IPS DF 6.9 (cell line): Measurements from ENCODE around the gene RPGRIP1L.

Source experiments
- DNase-seq: peaks from one replicate; pipeline ENCODE4 v3.0.0-alpha.2; 2013; ENCODE audit warnings: low read depth, low spot score
- H3K27ac ChIP-seq: one replicate; pipeline ENCODE4 v1.5.1; 2013; ENCODE audit warnings: low read length, control low read depth
- H3K27me3 ChIP-seq: 2 replicates; pipeline ENCODE4 v1.6.1; 2013; ENCODE audit warnings: mild to moderate bottlenecking, low read length; ENCODE audit not compliant: control insufficient read depth, insufficient read depth
- H3K36me3 ChIP-seq: 2 replicates; pipeline ENCODE4 v1.6.1; 2013; ENCODE audit warnings: low read length; ENCODE audit not compliant: control insufficient read depth, insufficient read depth
- H3K4me1 ChIP-seq: 2 replicates; pipeline ENCODE4 v1.6.1; 2013; ENCODE audit warnings: low read length; ENCODE audit not compliant: control insufficient read depth, insufficient read depth
- H3K4me3 ChIP-seq: 2 replicates; pipeline ENCODE4 v1.5.1; 2013; ENCODE audit warnings: mild to moderate bottlenecking, low read length
- H3K9me3 ChIP-seq: 2 replicates; pipeline ENCODE4 v1.6.1; 2013; ENCODE audit warnings: low read length, inconsistent platforms; ENCODE audit not compliant: control insufficient read depth, insufficient read depth
- WGBS: extraction: QIAGEN DNeasy Blood & Tissue Kit; methylation state at CpG from one replicate; pipeline ENCODE4 v1.1.7; 2013; ENCODE audit warnings: mixed read lengths, missing lambda C conversion rate; ENCODE audit not compliant: insufficient read length, insufficient coverage; 5-methylcytosine and 5-hydroxymethylcytosine counted together

The RPGRIP1L gene

DNA sequence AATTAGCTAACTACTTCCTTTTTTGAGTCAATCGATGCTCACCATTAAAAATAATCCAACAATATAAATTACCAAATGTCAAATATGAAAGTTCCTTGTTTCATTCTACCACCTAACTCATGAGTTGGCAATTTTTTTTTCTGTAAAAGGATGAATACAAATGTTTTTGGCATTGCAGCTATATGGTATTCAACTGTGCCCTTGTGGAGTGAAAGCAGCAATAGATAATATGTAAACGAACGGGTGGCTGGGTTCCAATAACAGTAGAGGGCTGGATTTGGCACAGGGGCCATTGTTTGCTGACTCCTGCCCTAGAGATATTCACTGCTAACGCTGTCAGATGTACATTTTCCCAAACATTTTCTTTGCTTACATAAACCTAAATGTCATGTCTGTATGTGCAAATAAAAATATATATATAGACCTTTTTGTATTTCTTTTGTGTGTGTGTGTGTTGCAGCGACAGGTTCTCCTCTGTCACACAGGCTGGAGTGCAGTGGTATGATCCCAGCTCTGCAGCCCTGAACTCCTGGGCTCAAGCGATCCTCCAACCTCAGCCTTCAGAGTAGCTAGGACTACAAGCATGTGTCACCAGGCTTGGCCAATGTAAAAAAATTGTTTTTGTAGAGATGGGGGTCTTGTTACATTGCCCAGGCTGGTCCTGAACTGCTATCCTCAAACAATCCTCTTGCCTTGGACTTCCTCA is 73.9 kb downstream of the RPGRIP1L start:
- DNase-seq = no peak

DNA sequence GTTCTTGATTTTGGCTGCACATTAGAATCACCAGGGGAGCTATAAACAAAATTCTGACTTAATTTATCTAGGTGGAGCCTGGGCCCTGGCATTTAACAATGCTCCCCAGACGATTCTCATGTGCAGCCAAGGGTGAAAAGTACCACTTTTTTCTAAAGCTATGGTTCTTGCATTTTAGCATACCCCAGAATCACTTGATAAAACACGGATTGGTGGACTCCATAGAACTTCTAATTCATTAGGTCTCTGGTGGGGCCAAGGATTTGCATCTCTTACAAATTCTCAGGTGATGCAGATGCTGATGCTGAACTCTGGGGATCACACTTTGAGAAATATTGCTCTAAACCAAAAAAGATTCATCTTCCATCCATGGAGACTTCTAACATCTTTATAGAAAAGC is 74.5 kb downstream of the RPGRIP1L start:
- H3K36me3 ChIP-seq = no peaks in the 10 kb centered on the region
- no peaks in the 10 kb centered on the region for H3K27me3 ChIP-seq
- no peaks in the 10 kb centered on the region for H3K4me1 ChIP-seq
- no peaks in the 10 kb centered on the region for H3K9me3 ChIP-seq
- H3K27ac ChIP-seq = no peak overlapping the region
- DNase-seq = no peak
- no peak overlapping the region for H3K4me3 ChIP-seq
- no CpG with 5 or more reads among the region's 2 CpGs for WGBS

More for the DNA sequence above, 73.9 kb downstream of the RPGRIP1L start:
- Histone ChIP-seq H3K4me1 (no peaks in the 10 kb centered on the region), H3K9me3 (no peaks in the 10 kb centered on the region), H3K27ac (no peak overlapping the region), H3K36me3 (no peaks in the 10 kb centered on the region), H3K4me3 (no peak overlapping the region), H3K27me3 (no peaks in the 10 kb centered on the region)
- 100% methylated on average over 1 of the region's 6 CpGs for WGBS

DNA sequence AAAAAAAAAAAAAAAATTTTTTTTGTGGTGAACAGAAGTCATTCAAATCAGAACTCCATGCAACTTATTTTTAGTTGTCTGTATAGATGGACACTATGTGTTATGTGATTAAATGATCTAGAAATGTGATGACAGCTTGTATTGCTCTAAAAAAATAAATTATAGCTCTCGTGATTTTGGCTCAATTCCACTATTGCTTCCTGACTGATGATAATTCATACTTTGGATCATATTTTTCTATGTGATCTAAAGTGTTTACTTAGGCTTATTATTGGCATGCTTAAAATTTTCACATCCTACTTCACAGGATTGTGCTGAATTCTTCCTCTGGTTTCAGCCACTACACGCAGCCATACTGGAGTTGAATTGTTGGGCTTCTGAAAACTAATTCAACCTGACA is 76.8 kb downstream of the RPGRIP1L start:
- Histone ChIP-seq H3K4me1 (no peaks in the 10 kb centered on the region), H3K9me3 (no peaks in the 10 kb centered on the region), H3K4me3 (no peak overlapping the region), H3K36me3 (no peaks in the 10 kb centered on the region), H3K27ac (no peak overlapping the region), H3K27me3 (no peaks in the 10 kb centered on the region)
- no peak for DNase-seq
- no CpG with 5 or more reads among the region's 2 CpGs for WGBS

DNA sequence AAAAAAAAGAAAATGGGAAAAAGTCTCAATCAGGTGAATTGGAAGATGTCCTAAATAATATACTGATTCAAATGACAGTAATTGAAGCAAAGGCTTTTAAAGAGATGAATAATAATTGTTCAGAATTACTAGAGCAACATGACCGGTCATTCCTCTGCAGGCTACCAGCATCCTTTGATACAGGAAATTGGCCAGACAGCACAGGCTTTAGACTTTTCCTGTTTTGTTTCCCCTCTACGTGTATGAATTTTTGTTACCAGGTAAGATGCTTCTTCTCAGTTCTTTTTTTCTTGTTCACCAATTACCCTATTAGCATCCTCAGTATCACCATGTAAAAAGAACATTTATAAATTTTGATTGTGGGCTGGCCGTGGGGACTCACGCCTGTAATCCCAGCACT is 77.5 kb downstream of the RPGRIP1L start:
- Histone ChIP-seq H3K27ac (no peak overlapping the region), H3K9me3 (no peaks in the 10 kb centered on the region), H3K4me1 (no peaks in the 10 kb centered on the region), H3K27me3 (no peaks in the 10 kb centered on the region), H3K4me3 (no peak overlapping the region), H3K36me3 (no peaks in the 10 kb centered on the region)
- DNase-seq = no peak
- WGBS = no CpG with 5 or more reads among the region's 4 CpGs

- no peaks in the 10 kb centered on the region for H3K27me3 ChIP-seq
- WGBS = no CpG with 5 or more reads among the region's 29 CpGs
- no peak overlapping the region for H3K4me3 ChIP-seq
- no peaks in the 10 kb centered on the region for H3K4me1 ChIP-seq
- no peaks in the 10 kb centered on the region for H3K9me3 ChIP-seq
- H3K27ac ChIP-seq = no peak overlapping the region
- no peaks in the 10 kb centered on the region for H3K36me3 ChIP-seq
- no peak for DNase-seq
Measured at GRCh38 chr16:53625221-53625620, 78.4 kb downstream of the RPGRIP1L start.

GRCh38 chr16:53622315-53622714 is 81.3 kb downstream of the RPGRIP1L start:
- Histone ChIP-seq H3K27ac (no peak overlapping the region), H3K4me3 (no peak overlapping the region), H3K9me3 (no peaks in the 10 kb centered on the region), H3K4me1 (no peaks in the 10 kb centered on the region), H3K36me3 (no peaks in the 10 kb centered on the region), H3K27me3 (no peaks in the 10 kb centered on the region)
- no CpG with 5 or more reads among the region's 6 CpGs for WGBS
- no peak for DNase-seq

GRCh38 chr16:53620476-53620875 is 83.2 kb downstream of the RPGRIP1L start:
- H3K36me3 ChIP-seq = no peaks in the 10 kb centered on the region
- H3K27me3 ChIP-seq = no peaks in the 10 kb centered on the region
- H3K9me3 ChIP-seq = no peaks in the 10 kb centered on the region
- H3K4me1 ChIP-seq = no peaks in the 10 kb centered on the region
- H3K27ac ChIP-seq = no peak overlapping the region
- WGBS = no CpG with 5 or more reads among the region's 5 CpGs
- H3K4me3 ChIP-seq = no peak overlapping the region
- no peak for DNase-seq

DNA sequence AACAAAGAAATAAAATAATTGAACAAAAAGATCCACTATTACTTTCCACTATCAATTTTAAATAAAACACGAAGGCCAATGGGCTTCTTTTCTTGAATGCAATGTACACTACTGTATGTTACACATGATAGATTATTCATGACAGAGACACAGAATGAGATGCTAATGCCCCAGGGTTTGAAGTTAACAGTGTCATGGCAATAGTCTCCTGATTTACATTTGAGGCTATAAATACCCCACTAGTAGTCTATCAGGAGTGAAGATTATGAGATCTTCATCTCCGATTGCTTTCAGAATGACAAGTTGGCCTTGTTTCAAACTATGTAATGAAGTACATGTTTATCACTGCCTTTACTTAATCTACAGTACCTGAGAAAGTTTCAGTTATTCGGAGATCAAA is 84.4 kb downstream of the RPGRIP1L start:
- H3K9me3 ChIP-seq = no peaks in the 10 kb centered on the region
- no peaks in the 10 kb centered on the region for H3K27me3 ChIP-seq
- H3K4me3 ChIP-seq = no peak overlapping the region
- no peak overlapping the region for H3K27ac ChIP-seq
- WGBS = 100% methylated on average over 1 of the region's 3 CpGs
- no peaks in the 10 kb centered on the region for H3K4me1 ChIP-seq
- DNase-seq = no peak
- no peaks in the 10 kb centered on the region for H3K36me3 ChIP-seq

GRCh38 chr16:53614346-53614745 is 89.3 kb downstream of the RPGRIP1L start:
- no CpG with 5 or more reads among the region's 1 CpG for WGBS
- no peaks in the 10 kb centered on the region for H3K27me3 ChIP-seq
- no peak overlapping the region for H3K4me3 ChIP-seq
- no peaks in the 10 kb centered on the region for H3K4me1 ChIP-seq
- H3K27ac ChIP-seq = no peak overlapping the region
- H3K36me3 ChIP-seq = no peaks in the 10 kb centered on the region
- H3K9me3 ChIP-seq = no peaks in the 10 kb centered on the region
- DNase-seq = no peak

DNA sequence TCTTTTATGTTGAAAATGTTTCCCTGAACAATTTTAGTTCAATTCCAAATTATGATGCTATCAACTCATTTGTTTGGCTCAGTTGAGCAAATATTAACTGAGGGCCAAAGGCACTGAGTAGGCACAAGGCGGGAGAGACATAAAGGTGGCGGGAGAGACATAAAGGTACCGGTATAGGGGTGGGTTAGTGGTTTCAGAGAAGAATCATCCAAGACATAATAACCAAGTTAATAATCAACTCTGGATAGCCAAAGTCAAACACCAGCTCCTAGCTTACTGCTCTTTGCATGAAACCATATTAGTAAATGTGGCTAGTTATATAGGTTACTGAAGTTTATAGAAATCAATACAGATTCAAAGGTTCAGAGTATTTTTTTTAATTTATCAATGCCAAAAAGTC is 91.7 kb downstream of the RPGRIP1L start:
- no peak for DNase-seq
- Histone ChIP-seq H3K4me3 (no peak overlapping the region), H3K36me3 (no peaks in the 10 kb centered on the region), H3K27me3 (no peaks in the 10 kb centered on the region), H3K4me1 (no peaks in the 10 kb centered on the region), H3K9me3 (no peaks in the 10 kb centered on the region), H3K27ac (no peak overlapping the region)
- WGBS = no CpG with 5 or more reads among the region's 3 CpGs

GRCh38 chr16:53611179-53611696 is 92.4 kb downstream of the RPGRIP1L start:
- Histone ChIP-seq H3K4me3 (no peak overlapping the region), H3K36me3 (no peaks in the 10 kb centered on the region), H3K9me3 (no peaks in the 10 kb centered on the region), H3K27me3 (no peaks in the 10 kb centered on the region), H3K4me1 (no peaks in the 10 kb centered on the region), H3K27ac (no peak overlapping the region)
- DNase-seq = no peak
- WGBS = no CpG with 5 or more reads among the region's 6 CpGs
